ENCODE measurements around the gene VSIG10L.

DNA sequence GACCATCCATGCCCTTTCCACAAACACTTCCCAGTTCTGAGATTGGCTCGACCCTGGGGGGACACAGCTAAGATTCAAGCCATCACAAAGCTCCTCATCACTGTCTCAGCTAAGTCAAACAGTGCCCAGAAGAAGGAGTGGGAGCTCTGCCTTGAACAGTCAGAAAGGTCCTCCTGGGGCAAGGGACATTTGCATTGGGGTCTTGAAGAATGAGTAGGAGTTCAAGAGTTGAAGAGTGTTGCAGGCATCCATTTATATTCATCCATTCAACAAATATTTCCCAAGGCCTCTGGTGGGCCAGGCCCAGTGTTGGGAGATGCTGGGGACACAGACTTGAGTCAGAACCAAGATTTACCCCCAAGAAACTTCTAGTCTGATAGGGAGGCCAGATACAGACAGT is 24.0 kb downstream of the VSIG10L start:
- no peak for TF ChIP-seq POLR2AphosphoS5 (IDR thresholded peaks at IDR 0.05)
- no peak for TF ChIP-seq POLR2A (IDR thresholded peaks at IDR 0.05)
- TF ChIP-seq, protein P1, sequence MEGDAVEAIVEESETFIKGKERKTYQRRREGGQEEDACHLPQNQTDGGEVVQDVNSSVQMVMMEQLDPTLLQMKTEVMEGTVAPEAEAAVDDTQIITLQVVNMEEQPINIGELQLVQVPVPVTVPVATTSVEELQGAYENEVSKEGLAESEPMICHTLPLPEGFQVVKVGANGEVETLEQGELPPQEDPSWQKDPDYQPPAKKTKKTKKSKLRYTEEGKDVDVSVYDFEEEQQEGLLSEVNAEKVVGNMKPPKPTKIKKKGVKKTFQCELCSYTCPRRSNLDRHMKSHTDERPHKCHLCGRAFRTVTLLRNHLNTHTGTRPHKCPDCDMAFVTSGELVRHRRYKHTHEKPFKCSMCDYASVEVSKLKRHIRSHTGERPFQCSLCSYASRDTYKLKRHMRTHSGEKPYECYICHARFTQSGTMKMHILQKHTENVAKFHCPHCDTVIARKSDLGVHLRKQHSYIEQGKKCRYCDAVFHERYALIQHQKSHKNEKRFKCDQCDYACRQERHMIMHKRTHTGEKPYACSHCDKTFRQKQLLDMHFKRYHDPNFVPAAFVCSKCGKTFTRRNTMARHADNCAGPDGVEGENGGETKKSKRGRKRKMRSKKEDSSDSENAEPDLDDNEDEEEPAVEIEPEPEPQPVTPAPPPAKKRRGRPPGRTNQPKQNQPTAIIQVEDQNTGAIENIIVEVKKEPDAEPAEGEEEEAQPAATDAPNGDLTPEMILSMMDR (IDR thresholded peaks at IDR 0.05) = no peak
